ENCODE measurements around the gene CDH26.

DNA sequence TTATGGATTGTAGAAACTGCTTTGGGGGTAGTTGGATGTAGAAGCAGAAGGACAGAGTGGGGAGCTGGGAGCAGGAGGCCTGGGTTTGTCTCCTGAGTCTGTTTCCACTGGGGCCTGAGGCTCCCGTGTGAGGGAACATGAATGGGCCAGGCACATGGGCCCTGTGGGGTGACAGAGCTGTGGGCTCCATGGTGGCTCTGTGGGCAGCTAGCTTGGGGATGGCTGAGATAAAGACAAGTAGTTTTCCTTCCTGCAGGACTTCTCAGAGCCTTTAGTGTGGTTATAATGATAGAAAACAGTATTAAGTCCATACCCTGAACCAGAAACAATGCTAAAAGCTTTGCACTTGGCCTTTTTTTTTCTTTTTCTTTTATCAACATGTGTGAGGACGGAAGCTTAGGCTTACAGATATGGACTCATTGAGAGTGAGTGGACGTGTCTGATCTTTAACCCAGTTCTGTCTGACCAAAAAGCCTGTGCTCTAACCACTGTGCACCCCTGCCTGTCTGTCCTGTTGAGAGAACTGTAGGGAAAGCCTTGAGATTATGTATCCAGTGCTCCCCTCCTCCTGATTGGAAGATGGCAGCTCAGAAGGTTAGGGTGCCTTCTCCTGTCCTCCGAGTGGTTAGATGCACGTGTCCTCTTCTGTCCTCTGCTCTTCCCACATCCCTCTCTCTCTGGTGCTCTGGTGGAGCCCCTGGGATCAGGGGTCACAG is 98.3 kb downstream of the CDH26 start:
- TF ChIP-seq, protein P1, sequence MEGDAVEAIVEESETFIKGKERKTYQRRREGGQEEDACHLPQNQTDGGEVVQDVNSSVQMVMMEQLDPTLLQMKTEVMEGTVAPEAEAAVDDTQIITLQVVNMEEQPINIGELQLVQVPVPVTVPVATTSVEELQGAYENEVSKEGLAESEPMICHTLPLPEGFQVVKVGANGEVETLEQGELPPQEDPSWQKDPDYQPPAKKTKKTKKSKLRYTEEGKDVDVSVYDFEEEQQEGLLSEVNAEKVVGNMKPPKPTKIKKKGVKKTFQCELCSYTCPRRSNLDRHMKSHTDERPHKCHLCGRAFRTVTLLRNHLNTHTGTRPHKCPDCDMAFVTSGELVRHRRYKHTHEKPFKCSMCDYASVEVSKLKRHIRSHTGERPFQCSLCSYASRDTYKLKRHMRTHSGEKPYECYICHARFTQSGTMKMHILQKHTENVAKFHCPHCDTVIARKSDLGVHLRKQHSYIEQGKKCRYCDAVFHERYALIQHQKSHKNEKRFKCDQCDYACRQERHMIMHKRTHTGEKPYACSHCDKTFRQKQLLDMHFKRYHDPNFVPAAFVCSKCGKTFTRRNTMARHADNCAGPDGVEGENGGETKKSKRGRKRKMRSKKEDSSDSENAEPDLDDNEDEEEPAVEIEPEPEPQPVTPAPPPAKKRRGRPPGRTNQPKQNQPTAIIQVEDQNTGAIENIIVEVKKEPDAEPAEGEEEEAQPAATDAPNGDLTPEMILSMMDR (IDR thresholded peaks at IDR 0.05), result no peak
- TF ChIP-seq, protein P2, sequence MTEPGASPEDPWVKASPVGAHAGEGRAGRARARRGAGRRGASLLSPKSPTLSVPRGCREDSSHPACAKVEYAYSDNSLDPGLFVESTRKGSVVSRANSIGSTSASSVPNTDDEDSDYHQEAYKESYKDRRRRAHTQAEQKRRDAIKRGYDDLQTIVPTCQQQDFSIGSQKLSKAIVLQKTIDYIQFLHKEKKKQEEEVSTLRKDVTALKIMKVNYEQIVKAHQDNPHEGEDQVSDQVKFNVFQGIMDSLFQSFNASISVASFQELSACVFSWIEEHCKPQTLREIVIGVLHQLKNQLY (CRISPR knock-in tag; IDR thresholded peaks at IDR 0.05), result no peak
- no peak for TF ChIP-seq KAT7 (CRISPR knock-in tag; IDR thresholded peaks at IDR 0.05; ENCODE audit: borderline replicate concordance)
- TF ChIP-seq ZNF121 (CRISPR knock-in tag; IDR thresholded peaks at IDR 0.05), result no peak
- TF ChIP-seq, protein P3, sequence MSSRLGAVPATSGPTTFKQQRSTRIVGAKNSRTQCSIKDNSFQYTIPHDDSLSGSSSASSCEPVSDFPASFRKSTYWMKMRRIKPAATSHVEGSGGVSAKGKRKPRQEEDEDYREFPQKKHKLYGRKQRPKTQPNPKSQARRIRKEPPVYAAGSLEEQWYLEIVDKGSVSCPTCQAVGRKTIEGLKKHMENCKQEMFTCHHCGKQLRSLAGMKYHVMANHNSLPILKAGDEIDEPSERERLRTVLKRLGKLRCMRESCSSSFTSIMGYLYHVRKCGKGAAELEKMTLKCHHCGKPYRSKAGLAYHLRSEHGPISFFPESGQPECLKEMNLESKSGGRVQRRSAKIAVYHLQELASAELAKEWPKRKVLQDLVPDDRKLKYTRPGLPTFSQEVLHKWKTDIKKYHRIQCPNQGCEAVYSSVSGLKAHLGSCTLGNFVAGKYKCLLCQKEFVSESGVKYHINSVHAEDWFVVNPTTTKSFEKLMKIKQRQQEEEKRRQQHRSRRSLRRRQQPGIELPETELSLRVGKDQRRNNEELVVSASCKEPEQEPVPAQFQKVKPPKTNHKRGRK (CRISPR knock-in tag; IDR thresholded peaks at IDR 0.05; ENCODE audit: borderline replicate concordance), result no peak
- TF ChIP-seq SOX15 (CRISPR knock-in tag; IDR thresholded peaks at IDR 0.05), result no peak
- TF ChIP-seq SP1 (CRISPR knock-in tag; conservative IDR thresholded peaks at IDR 0.05), result no peak
- TF ChIP-seq CREB1 (CRISPR knock-in tag; IDR thresholded peaks at IDR 0.05), result no peak
- TF ChIP-seq JUN (CRISPR knock-in tag; IDR thresholded peaks at IDR 0.05), result no peak

All from WTC11 (cell line).